Measurements from ENCODE around the gene COL20A1.

GRCh38 chr20:63327231-63327745, 34.3 kb downstream of the COL20A1 start:
- TF ChIP-seq POLR2AphosphoS5 (IDR thresholded peaks at IDR 0.05) (no peak), CTCF (IDR thresholded peaks at IDR 0.05) (no peak)

Data from stomach (tissue), 4 donors.